Fibroblast of pulmonary artery (primary cell): ENCODE data around the gene SPDYC.

Source experiments
- DNase-seq: peaks from one replicate; pipeline ENCODE4 v3.0.0-alpha.2; 2010; ENCODE audit warnings: low read depth
- H3K4me3 ChIP-seq: replicated peaks from 2 replicates; pipeline ENCODE4 v1.5.1; 2011; ENCODE audit warnings: low read depth, mild to moderate bottlenecking, control low read depth, low read length, moderate library complexity
- TF ChIP-seq, protein P1 (sequence below): IDR thresholded peaks from 2 replicates; pipeline ENCODE4 v1.5.1; 2011; ENCODE audit warnings: mild to moderate bottlenecking, control low read depth, low read length, inconsistent platforms; ENCODE audit errors: missing control alignments

The SPDYC gene

DNA sequence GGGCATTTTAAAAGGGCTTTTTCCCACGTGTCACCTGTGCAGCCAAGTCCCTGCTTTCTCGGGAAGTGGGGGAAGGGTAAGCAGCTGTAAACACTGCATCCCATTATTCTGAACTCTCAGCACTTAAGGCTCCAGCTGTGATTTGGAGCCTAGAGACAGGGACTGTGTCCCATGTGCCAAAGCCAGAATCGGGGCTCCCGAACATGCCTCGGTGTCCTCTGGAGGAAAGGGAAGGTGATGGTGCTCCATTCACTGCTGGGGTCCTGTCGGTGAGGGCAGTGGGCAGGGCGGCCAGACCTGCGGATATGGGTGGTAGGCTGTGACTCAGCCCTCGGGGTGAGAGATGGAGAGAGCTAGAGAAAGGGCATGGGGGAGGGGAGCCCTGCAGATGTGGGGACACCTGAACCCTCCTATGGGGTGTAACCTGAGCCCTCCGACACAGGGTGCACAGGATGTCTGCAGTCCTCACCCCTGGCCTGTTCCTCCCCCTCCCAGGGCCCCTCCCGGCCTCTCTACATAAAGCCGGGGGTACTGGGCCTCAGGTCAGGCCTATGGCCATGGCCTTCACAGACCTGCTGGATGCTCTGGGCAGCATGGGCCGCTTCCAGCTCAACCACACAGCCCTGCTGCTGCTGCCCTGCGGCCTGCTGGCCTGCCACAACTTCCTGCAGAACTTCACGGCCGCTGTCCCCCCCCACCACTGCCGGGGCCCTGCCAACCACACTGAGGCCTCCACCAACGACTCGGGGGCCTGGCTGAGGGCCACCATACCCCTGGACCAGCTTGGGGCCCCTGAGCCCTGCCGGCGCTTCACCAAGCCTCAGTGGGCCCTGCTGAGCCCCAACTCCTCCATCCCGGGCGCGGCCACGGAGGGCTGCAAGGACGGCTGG lies 43.5 kb downstream of the SPDYC start:
- H3K4me3 ChIP-seq, result no peak overlapping the region
- DNase-seq, result no peak
- TF ChIP-seq, protein P1, sequence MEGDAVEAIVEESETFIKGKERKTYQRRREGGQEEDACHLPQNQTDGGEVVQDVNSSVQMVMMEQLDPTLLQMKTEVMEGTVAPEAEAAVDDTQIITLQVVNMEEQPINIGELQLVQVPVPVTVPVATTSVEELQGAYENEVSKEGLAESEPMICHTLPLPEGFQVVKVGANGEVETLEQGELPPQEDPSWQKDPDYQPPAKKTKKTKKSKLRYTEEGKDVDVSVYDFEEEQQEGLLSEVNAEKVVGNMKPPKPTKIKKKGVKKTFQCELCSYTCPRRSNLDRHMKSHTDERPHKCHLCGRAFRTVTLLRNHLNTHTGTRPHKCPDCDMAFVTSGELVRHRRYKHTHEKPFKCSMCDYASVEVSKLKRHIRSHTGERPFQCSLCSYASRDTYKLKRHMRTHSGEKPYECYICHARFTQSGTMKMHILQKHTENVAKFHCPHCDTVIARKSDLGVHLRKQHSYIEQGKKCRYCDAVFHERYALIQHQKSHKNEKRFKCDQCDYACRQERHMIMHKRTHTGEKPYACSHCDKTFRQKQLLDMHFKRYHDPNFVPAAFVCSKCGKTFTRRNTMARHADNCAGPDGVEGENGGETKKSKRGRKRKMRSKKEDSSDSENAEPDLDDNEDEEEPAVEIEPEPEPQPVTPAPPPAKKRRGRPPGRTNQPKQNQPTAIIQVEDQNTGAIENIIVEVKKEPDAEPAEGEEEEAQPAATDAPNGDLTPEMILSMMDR, result no peak

DNA sequence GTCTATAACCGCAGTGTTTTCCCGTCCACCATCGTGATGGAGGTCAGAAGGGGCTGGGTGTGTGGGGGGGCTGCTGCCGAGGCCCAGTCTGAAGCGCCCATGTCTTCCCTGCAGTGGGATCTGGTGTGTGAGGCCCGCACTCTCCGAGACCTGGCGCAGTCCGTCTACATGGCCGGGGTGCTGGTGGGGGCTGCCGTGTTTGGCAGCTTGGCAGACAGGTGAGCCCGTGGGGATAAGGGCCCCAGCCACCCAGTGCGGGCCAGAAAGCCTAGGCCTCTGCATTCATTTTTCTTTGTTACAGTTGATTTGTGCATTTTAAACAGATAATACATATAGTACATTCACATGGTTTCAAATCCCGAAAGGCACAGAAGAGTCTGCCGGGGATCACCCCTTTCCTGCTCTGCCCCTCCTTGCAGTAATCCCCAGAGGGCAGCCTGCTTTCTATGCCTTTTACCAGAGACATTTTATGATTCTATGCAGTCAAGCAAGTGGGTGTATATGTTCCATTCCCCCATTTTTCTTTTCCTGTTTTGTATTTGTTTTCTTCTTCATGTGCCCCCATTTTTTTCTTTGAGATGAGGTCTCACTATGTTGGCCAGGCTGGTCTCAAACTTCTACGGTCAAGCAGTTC lies 44.3 kb downstream of the SPDYC start:
- TF ChIP-seq, protein P1, result no peak
- DNase-seq, result no peak
- H3K4me3 ChIP-seq, result no peak overlapping the region

GRCh38 chr11:65215441-65216076 lies 45.5 kb downstream of the SPDYC start:
- no peak overlapping the region for H3K4me3 ChIP-seq
- TF ChIP-seq, protein P1, result no peak
- DNase-seq, result no peak

- no peak for DNase-seq
- TF ChIP-seq, protein P1, result no peak
- no peak overlapping the region for H3K4me3 ChIP-seq
These were observed 46.8 kb downstream of the SPDYC start for GRCh38 chr11:65216830-65217229.

DNA sequence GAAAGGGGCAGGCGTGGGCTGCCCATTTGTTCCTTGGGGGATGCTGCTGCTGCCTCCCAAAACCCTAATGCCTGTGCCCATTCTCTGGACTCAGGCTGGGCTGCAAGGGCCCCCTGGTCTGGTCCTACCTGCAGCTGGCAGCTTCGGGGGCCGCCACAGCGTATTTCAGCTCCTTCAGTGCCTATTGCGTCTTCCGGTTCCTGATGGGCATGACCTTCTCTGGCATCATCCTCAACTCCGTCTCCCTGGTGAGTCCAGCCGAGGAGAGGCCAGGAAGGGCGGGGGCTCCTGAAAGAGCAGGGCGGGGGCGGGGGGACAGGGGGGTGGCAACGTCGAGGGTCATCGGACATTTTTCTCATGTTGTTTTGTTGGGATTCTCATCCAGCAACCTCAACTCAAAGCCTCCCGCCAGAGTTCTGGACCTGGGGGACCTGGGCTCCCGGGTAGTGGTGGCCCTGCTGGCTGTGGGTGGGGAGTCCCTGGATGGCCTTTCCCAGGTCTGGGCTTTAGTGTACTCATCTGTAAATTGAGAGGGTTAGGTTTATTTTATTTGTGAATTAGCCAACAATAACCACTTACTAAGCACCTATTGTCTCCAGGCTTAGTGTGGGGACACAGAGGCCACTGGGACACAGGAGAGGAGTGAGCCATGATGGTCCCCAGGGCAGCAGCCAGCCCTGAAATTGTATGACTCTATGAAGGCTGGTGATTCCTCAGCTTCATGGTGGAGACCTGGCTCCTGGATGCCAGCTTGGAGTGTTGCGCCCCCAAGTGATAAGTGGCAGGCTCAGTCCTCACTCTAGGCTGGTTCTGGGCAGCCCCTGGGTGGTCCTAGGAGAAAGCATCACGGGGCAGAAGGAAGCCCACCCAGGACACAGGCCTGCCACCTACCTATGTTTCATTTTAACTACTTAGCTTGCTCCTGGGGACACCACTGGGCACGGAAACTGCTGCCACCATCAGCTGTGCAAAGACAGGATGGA lies 47.7 kb downstream of the SPDYC start:
- H3K4me3 ChIP-seq, result no peak overlapping the region
- no peak for DNase-seq
- TF ChIP-seq, protein P1, result no peak

DNA sequence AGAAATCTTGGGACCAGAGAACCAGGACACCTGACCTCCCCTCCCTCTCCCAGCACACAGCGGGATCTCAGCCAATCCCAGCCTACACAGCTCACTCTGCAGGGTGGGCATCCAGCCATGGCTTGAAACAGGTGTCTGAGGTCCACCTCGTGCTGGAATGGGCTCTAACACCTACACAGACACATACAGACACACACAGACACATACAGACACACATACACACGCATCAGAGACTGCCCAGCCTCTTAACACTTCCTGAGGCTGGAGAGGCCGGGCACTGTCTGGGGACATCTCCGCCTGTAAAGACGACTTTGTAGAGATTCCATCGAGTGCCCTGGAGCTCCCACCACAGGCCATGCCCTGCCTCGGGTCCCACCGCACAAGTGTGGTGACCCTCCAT lies 48.4 kb downstream of the SPDYC start:
- no peak for DNase-seq
- TF ChIP-seq, protein P1, result no peak
- H3K4me3 ChIP-seq, result no peak overlapping the region
